Measurements from ENCODE around the gene EIPR1. TPM values are rescaled to one million over a fixed set of nuclear protein-coding genes. Genes with fewer than 3 reads are reported as not detected.

Gene EIPR1
- total and polyA plus RNA-seq, 10 of the 15 experiments (the other 5 are each of a cell fraction or from before 2014, with no cell fraction given) = 23.6 to 61.2 (median 42.2) TPM

DNA sequence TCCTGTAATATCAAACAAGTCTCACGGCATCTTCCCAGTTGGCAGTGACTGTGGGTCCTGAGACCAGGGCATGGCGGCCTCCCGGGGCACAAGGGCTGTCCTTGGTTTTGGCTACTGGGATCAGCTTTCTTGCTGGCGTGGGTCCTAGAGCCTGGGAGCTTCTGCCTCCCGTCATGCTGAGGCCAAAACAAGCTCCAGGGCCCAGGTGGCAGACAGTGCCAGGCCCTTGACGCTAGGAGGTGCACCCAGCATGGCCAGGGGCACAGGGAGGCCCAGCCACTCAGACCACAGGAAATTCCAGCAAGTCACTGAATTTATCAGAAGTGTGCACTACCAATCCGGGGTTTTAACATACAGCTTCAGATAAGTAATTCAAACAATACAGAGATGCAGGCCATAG, 184.7 kb downstream of the EIPR1 start:
- in situ Hi-C loops (cut with MboI) = no loop called here
- Histone ChIP-seq H3K4me2 (ENCODE audit: control insufficient read depth, insufficient read depth) (no peak overlapping the region), H3K27ac (ENCODE audit: control insufficient read depth, insufficient read depth) (no peak overlapping the region), H4K20me1 (ENCODE audit: control insufficient read depth, insufficient read depth) (no peaks in the 10 kb centered on the region), H3K27me3 (replicated peaks in 1 of 2; ENCODE audit: control insufficient read depth in 2 of 2, insufficient read depth in 2 of 2, low read length in 1 of 2) (no peaks in the 10 kb centered on the region), H2AFZ (ENCODE audit: control insufficient read depth, low read depth, low read length) (no peak overlapping the region), H3K79me2 (ENCODE audit: control insufficient read depth, insufficient read depth, low read length) (no peaks in the 10 kb centered on the region), H3K4me1 (ENCODE audit: control insufficient read depth, insufficient read depth, low read length) (no peaks in the 10 kb centered on the region), H3K36me3 (ENCODE audit: control insufficient read depth in 2 of 2, insufficient read depth in 2 of 2, low read length in 1 of 2) (peaks cover 0 to 15% of the 10 kb centered on the region in 2 experiments; a peak in 3 of 4 replicates), H3K4me3 (no peak overlapping the region), H3K9ac (ENCODE audit: control insufficient read depth, insufficient read depth, low read length) (no peak overlapping the region), H3K9me3 (replicated peaks; ENCODE audit: control insufficient read depth, insufficient read depth, low read length) (no peaks in the 10 kb centered on the region)
- TF ChIP-seq TBL1XR1 (IDR thresholded peaks at IDR 0.05; ENCODE audit: low read depth, low read length) (no peak), POU2F2 (IDR thresholded peaks at IDR 0.05; ENCODE audit: borderline replicate concordance, low read depth, low read length) (no peak), RBBP5 (conservative IDR thresholded peaks at IDR 0.05) (no peak), PAX8 (IDR thresholded peaks at IDR 0.05) (no peak)
- TF ChIP-seq, protein P1, sequence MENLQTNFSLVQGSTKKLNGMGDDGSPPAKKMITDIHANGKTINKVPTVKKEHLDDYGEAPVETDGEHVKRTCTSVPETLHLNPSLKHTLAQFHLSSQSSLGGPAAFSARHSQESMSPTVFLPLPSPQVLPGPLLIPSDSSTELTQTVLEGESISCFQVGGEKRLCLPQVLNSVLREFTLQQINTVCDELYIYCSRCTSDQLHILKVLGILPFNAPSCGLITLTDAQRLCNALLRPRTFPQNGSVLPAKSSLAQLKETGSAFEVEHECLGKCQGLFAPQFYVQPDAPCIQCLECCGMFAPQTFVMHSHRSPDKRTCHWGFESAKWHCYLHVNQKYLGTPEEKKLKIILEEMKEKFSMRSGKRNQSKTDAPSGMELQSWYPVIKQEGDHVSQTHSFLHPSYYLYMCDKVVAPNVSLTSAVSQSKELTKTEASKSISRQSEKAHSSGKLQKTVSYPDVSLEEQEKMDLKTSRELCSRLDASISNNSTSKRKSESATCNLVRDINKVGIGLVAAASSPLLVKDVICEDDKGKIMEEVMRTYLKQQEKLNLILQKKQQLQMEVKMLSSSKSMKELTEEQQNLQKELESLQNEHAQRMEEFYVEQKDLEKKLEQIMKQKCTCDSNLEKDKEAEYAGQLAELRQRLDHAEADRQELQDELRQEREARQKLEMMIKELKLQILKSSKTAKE (IDR thresholded peaks at IDR 0.05; ENCODE audit: low read depth, poor library complexity, severe bottlenecking) = no peak
- TF ChIP-seq, protein P2, sequence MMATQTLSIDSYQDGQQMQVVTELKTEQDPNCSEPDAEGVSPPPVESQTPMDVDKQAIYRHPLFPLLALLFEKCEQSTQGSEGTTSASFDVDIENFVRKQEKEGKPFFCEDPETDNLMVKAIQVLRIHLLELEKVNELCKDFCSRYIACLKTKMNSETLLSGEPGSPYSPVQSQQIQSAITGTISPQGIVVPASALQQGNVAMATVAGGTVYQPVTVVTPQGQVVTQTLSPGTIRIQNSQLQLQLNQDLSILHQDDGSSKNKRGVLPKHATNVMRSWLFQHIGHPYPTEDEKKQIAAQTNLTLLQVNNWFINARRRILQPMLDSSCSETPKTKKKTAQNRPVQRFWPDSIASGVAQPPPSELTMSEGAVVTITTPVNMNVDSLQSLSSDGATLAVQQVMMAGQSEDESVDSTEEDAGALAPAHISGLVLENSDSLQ (IDR thresholded peaks at IDR 0.05) = no peak
- TF ChIP-seq, protein P3, sequence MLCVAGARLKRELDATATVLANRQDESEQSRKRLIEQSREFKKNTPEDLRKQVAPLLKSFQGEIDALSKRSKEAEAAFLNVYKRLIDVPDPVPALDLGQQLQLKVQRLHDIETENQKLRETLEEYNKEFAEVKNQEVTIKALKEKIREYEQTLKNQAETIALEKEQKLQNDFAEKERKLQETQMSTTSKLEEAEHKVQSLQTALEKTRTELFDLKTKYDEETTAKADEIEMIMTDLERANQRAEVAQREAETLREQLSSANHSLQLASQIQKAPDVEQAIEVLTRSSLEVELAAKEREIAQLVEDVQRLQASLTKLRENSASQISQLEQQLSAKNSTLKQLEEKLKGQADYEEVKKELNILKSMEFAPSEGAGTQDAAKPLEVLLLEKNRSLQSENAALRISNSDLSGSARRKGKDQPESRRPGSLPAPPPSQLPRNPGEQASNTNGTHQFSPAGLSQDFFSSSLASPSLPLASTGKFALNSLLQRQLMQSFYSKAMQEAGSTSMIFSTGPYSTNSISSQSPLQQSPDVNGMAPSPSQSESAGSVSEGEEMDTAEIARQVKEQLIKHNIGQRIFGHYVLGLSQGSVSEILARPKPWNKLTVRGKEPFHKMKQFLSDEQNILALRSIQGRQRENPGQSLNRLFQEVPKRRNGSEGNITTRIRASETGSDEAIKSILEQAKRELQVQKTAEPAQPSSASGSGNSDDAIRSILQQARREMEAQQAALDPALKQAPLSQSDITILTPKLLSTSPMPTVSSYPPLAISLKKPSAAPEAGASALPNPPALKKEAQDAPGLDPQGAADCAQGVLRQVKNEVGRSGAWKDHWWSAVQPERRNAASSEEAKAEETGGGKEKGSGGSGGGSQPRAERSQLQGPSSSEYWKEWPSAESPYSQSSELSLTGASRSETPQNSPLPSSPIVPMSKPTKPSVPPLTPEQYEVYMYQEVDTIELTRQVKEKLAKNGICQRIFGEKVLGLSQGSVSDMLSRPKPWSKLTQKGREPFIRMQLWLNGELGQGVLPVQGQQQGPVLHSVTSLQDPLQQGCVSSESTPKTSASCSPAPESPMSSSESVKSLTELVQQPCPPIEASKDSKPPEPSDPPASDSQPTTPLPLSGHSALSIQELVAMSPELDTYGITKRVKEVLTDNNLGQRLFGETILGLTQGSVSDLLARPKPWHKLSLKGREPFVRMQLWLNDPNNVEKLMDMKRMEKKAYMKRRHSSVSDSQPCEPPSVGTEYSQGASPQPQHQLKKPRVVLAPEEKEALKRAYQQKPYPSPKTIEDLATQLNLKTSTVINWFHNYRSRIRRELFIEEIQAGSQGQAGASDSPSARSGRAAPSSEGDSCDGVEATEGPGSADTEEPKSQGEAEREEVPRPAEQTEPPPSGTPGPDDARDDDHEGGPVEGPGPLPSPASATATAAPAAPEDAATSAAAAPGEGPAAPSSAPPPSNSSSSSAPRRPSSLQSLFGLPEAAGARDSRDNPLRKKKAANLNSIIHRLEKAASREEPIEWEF (IDR thresholded peaks at IDR 0.05; ENCODE audit: insufficient replicate concordance, low read depth, low read length) = no peak
- RAD21 ChIA-PET (ENCODE audit: unreplicated experiment) = no interaction called here
- POLR2A ChIA-PET = no interaction called here
- CTCF ChIA-PET = no interaction called here
- BruUV-seq (replicated peaks) = no TSS peak
- SMC1A ChIA-PET (ENCODE audit: uncharacterized antibody, unreplicated experiment) = no interaction called here
- 98% methylated on average over 7 of the region's 7 CpGs for WGBS (ENCODE audit: insufficient coverage, insufficient replicate concordance, low lambda C conversion rate, missing lambda C conversion rate)
- DNase-seq (ENCODE audit: low read depth, low spot score) (no peak), ATAC-seq (no peak), FAIRE-seq (no peak)
- intact Hi-C loops (cut with micrococcal nuclease; ENCODE audit: unreplicated experiment) = no loop called here
